Measurements from ENCODE around the gene TXNDC15. TPM values are rescaled to one million over a fixed set of nuclear protein-coding genes. Genes with fewer than 3 reads are reported as not detected.

TXNDC15 gene
- total RNA-seq, 1 experiment from 2014 or later = 31.3 TPM

GRCh38 chr5:134874831-134875655 lies 872 bp downstream of the TXNDC15 start:
- Histone ChIP-seq H4K8ac (replicated peaks; ENCODE audit: insufficient read length, low read depth, low read length) (no peak overlapping the region), H3K23ac (ENCODE audit: insufficient read length, low read depth, low read length) (no peak overlapping the region), H3K14ac (ENCODE audit: insufficient read depth, low read length) (no peak overlapping the region; the same call in 1 of the 2 replicates), H2BK12ac (ENCODE audit: insufficient read length, low read depth, low read length) (no peak overlapping the region), H3K79me1 (ENCODE audit: insufficient read depth, low read depth, low read length, poor library complexity, severe bottlenecking) (no peaks in the 10 kb centered on the region), H3K4me1 (ENCODE audit: insufficient read depth, low read length) (no peaks in the 10 kb centered on the region), H4K5ac (ENCODE audit: insufficient read length, low read depth, low read length) (no peak overlapping the region), H2AK5ac (ENCODE audit: insufficient read length, low read length) (no peak overlapping the region), H3K9ac (ENCODE audit: extremely low read depth, insufficient read length, low read length) (peak overlapping the region; percentile 37), H4K91ac (ENCODE audit: insufficient read length, low read depth, low read length) (no peak overlapping the region), H3K79me2 (ENCODE audit: insufficient read depth, low read length) (no peaks in the 10 kb centered on the region), H3K9me3 (ENCODE audit: control insufficient read depth, low read depth, low read length) (no peaks in the 10 kb centered on the region), H3K4me2 (ENCODE audit: insufficient read depth, insufficient read length, low read length) (peak overlapping the region; percentile 60), H3T11ph (ENCODE audit: low read length) (no peak overlapping the region), H2BK15ac (ENCODE audit: low read depth, low read length) (no peak overlapping the region), H3K56ac (ENCODE audit: insufficient read length, low read depth, low read length) (no peak overlapping the region), H2BK5ac (ENCODE audit: insufficient read length, low read length) (no peak overlapping the region), H3K27me3 (ENCODE audit: insufficient read depth, low read length) (no peaks in the 10 kb centered on the region), H3K4ac (ENCODE audit: low read depth, low read length) (no peak overlapping the region), H2BK20ac (ENCODE audit: low read depth, low read length, poor library complexity, severe bottlenecking) (no peak overlapping the region), H3K27ac (ENCODE audit: insufficient read length, low read depth, low read length) (no peak overlapping the region), H2BK120ac (ENCODE audit: low read depth, low read length, poor library complexity, severe bottlenecking) (no peak overlapping the region), H4K20me1 (ENCODE audit: control insufficient read depth, insufficient read depth, insufficient read length) (no peaks in the 10 kb centered on the region), H3K18ac (ENCODE audit: insufficient read length, low read depth, low read length) (no peak overlapping the region), H2AFZ (ENCODE audit: low read length) (no peak overlapping the region), H3K23me2 (ENCODE audit: insufficient read length, low read depth, low read length, poor library complexity, severe bottlenecking) (peaks cover 6% of the 10 kb centered on the region)
- Mint-ChIP-seq H3K27ac (peak overlapping the region in 2 of 3 experiments; percentile 62 to 83; a peak in 4 of 7 replicates), H3K9me3 (no peaks in the 10 kb centered on the region), H3K27me3 (ENCODE audit: low read depth) (no peaks in the 10 kb centered on the region), H3K4me1 (peaks cover 17% of the 10 kb centered on the region in 2 experiments), H3K4me3 (peak overlapping the region; percentile 89 to 92), H3K36me3 (ENCODE audit: insufficient read depth in 1 of 3, low read depth in 3 of 3) (peaks cover 0 to 5% (median 1%) of the 10 kb centered on the region in 3 experiments; a peak in 3 of 7 replicates)
- peak; percentile 27 for DNase-seq
- no CpG with 5 or more reads among the region's 20 CpGs for WGBS (ENCODE audit: extremely low coverage, insufficient read length, low lambda C conversion rate)
- TF ChIP-seq CTCF (conservative IDR thresholded peaks at IDR 0.05) = no peak
